Cardiac muscle cell (in vitro differentiated cells and primary cell): Measurements from ENCODE around the gene KLHL33. TPM values are rescaled to one million over a fixed set of nuclear protein-coding genes. Genes with fewer than 3 reads are reported as not detected.

ENCODE experiments used
- DNase-seq, 2 donors: peaks; one replicate each; pipeline versions ENCODE4 v3.0.0 to v3.0.0-alpha.2; 2010 to 2017; ENCODE audit warnings: low read depth in 1 of 2, low spot score in 1 of 2
- H3K27ac ChIP-seq: fragments of 200-600 bp; sonication (generic); 2 replicates; pipeline ENCODE4 v1.5.1; 2016
- H3K27me3 ChIP-seq: fragments of 200-600 bp; sonication (generic); 2 replicates; pipeline ENCODE4 v1.6.0; 2016; ENCODE audit warnings: control low read depth
- H3K36me3 ChIP-seq: fragments of 200-600 bp; sonication (generic); 2 replicates; pipeline ENCODE4 v1.5.1; 2016; ENCODE audit warnings: control low read depth
- H3K4me1 ChIP-seq: fragments of 200-600 bp; sonication (generic); 2 replicates; pipeline ENCODE4 v1.8.1; 2017; ENCODE audit warnings: low read depth, mild to moderate bottlenecking, mixed run types
- H3K4me3 ChIP-seq: fragments of 200-600 bp; sonication (generic); 2 replicates; pipeline ENCODE4 v1.5.1; 2016; ENCODE audit warnings: mild to moderate bottlenecking
- H3K9me3 ChIP-seq: fragments of 200-600 bp; sonication (generic); 2 replicates; pipeline ENCODE4 v1.5.1; 2017; ENCODE audit warnings: low read depth, mild to moderate bottlenecking, control low read depth
- CTCF ChIP-seq: IDR thresholded peaks from 2 replicates; pipeline ENCODE4 v1.5.1; 2012; ENCODE audit warnings: low read depth, mild to moderate bottlenecking, low read length
- polyA plus RNA-seq: library from polyadenylated mRNA; unstranded; fragments of >200 nt; fragmentation: Nextera tagmentation; extraction: Ambion mirVana; gene quantifications from 2 replicates; pipeline ENCODE4 v1.2.1, GENCODE V29; 2016
- total RNA-seq: library from RNA; depleted of rRNA; stranded (reverse); fragments of >200 nt; gene quantifications from 2 replicates; pipeline ENCODE4 v1.2.3, GENCODE V29; 2016

The KLHL33 gene
- total and polyA plus RNA-seq, 2 experiments from 2014 or later, result not detected

- TF ChIP-seq CTCF, result no peak
- peaks cover 38% of the 10 kb centered on the region for H3K36me3 ChIP-seq
- H3K9me3 ChIP-seq, result no peaks in the 10 kb centered on the region
- no peak for DNase-seq
- H3K4me1 ChIP-seq, result no peaks in the 10 kb centered on the region
- no peak overlapping the region for H3K27ac ChIP-seq
- no peaks in the 10 kb centered on the region for H3K27me3 ChIP-seq
- no peak overlapping the region for H3K4me3 ChIP-seq
These were observed 44.5 kb downstream of the KLHL33 start for GRCh38 chr14:20391505-20391904.

- no peak for TF ChIP-seq CTCF
- no peak for DNase-seq
- Histone ChIP-seq H3K27ac (no peak overlapping the region), H3K4me3 (no peak overlapping the region), H3K27me3 (no peaks in the 10 kb centered on the region), H3K9me3 (no peaks in the 10 kb centered on the region), H3K36me3 (peaks cover 46% of the 10 kb centered on the region), H3K4me1 (no peaks in the 10 kb centered on the region)
These were observed 47.8 kb downstream of the KLHL33 start for GRCh38 chr14:20388159-20388558.

GRCh38 chr14:20387576-20387975 lies 48.4 kb downstream of the KLHL33 start:
- Histone ChIP-seq H3K27me3 (no peaks in the 10 kb centered on the region), H3K9me3 (no peaks in the 10 kb centered on the region), H3K27ac (no peak overlapping the region), H3K4me3 (no peak overlapping the region), H3K36me3 (peaks cover 47% of the 10 kb centered on the region), H3K4me1 (no peaks in the 10 kb centered on the region)
- TF ChIP-seq CTCF, result no peak
- no peak for DNase-seq

DNA sequence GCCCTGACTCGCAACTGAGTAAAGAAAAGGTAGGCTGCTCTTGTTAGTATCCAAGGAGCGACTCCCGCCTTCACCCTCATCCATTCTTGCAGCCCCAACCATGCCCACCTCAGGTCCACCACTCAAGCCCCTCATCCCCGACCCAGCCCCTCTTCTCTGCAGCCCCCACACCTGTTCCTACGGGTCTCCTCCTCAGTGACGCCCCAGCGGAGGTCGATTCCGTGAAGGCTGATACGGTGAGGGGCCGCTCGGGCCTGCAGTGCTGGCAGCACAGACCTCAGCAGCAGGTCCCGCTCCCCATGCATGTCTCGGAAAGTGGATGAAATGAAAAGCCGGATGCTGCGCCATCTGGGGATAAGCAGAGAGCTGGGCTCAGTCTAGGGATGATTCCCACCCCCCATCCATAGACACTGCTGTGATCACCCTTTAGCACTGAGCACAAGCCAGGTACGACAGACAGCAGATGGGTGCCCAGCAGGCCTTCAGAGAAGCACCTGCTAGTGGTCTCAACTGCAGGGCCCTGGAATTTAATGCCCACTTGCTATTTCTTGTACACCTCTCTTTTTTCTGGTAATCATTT lies 49.6 kb downstream of the KLHL33 start:
- no peak overlapping the region for H3K4me3 ChIP-seq
- peaks cover 50% of the 10 kb centered on the region for H3K36me3 ChIP-seq
- H3K27ac ChIP-seq, result no peak overlapping the region
- no peak for DNase-seq
- no peaks in the 10 kb centered on the region for H3K27me3 ChIP-seq
- H3K9me3 ChIP-seq, result no peaks in the 10 kb centered on the region
- TF ChIP-seq CTCF, result no peak
- no peaks in the 10 kb centered on the region for H3K4me1 ChIP-seq

DNA sequence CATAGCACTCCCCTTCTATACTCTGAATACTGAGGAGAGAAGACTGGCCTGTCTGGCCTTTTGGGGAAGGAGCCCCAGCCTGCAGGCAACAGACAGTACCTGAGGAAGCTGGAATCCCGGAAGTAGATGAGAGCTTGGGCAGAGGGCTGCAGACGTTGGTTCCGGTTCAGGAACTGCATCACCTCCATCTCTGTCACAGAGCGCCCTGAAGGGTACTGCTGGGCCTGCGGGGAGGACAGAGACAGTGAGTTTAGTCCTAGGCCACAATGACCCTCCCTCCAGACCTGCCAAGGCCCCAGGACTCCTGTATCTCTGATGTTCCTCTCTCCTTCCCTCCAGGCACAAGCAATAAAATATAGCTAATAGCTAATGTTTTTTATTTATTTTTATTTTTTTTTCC lies 51.1 kb downstream of the KLHL33 start:
- Histone ChIP-seq H3K27ac (no peak overlapping the region), H3K4me1 (no peaks in the 10 kb centered on the region), H3K36me3 (peaks cover 50% of the 10 kb centered on the region), H3K4me3 (no peak overlapping the region), H3K9me3 (no peaks in the 10 kb centered on the region), H3K27me3 (no peaks in the 10 kb centered on the region)
- no peak for TF ChIP-seq CTCF
- no peak for DNase-seq
